Neural cell (in vitro differentiated cells): Measurements from ENCODE around the gene ADPRHL1. TPM values are rescaled to one million over a fixed set of nuclear protein-coding genes. Genes with fewer than 3 reads are reported as not detected.

ENCODE experiments used
- H2AFZ ChIP-seq: fragments of 200-600, 300-800 bp; sonication (generic), shearing (Covaris generic); 2 replicates; pipeline ENCODE4 v1.6.0; 2014; ENCODE audit warnings: low read depth, mild to moderate bottlenecking, antibody characterized with exemption, low read length, moderate library complexity
- H3F3A ChIP-seq: fragments of 200-600 bp; shearing (Covaris generic); 2 replicates; pipeline ENCODE4 v1.6.1; 2016; ENCODE audit warnings: mild to moderate bottlenecking, moderate library complexity, mixed read lengths, antibody characterized with exemption, low read length; ENCODE audit not compliant: insufficient read depth, poor library complexity, severe bottlenecking
- H3K27ac ChIP-seq: fragments of 200-600, 300-800 bp; sonication (generic), shearing (Covaris generic); 2 replicates; pipeline ENCODE4 v1.5.1; 2014; ENCODE audit warnings: mild to moderate bottlenecking, low read length, moderate library complexity
- H3K27me3 ChIP-seq: fragments of 300-800, 200-600 bp; sonication (generic), shearing (Covaris generic); 2 replicates; pipeline ENCODE4 v1.6.0; 2014; ENCODE audit warnings: mild to moderate bottlenecking, low read depth, low read length, moderate library complexity; ENCODE audit not compliant: insufficient read depth
- H3K36me3 ChIP-seq: fragments of 300-800, 200-600 bp; sonication (generic), shearing (Covaris generic); 2 replicates; pipeline ENCODE4 v1.5.1; 2014; ENCODE audit warnings: mild to moderate bottlenecking, antibody characterized with exemption, low read length, moderate library complexity; ENCODE audit not compliant: insufficient read depth
- H3K4me2 ChIP-seq: fragments of 300-800, 200-600 bp; sonication (generic), shearing (Covaris generic); 2 replicates; pipeline ENCODE4 v1.6.0; 2014; ENCODE audit warnings: mild to moderate bottlenecking, low read length
- H3K4me3 ChIP-seq: fragments of 300-800, 200-600 bp; sonication (generic), shearing (Covaris generic); 2 replicates; pipeline ENCODE4 v1.5.1; 2014; ENCODE audit warnings: mild to moderate bottlenecking, low read length, moderate library complexity
- H3K79me2 ChIP-seq: fragments of 200-600 bp; shearing (Covaris generic); replicated peaks from 2 replicates; pipeline ENCODE4 v1.6.0; 2014; ENCODE audit warnings: mild to moderate bottlenecking, low read length, moderate library complexity; ENCODE audit not compliant: insufficient read depth
- H3K9ac ChIP-seq: fragments of 300-800, 200-600 bp; sonication (generic), shearing (Covaris generic); 2 replicates; pipeline ENCODE4 v1.6.1; 2016; ENCODE audit warnings: mild to moderate bottlenecking, low read length, mixed read lengths
- H3K9me2 ChIP-seq: fragments of 200-600 bp; shearing (Covaris generic); 2 replicates; pipeline ENCODE4 v1.6.1; 2016; ENCODE audit warnings: mild to moderate bottlenecking, low read length, mixed read lengths; ENCODE audit not compliant: insufficient read depth
- H3K9me3 ChIP-seq: fragments of 200-600, 300-800 bp; sonication (generic), shearing (Covaris generic); 2 replicates; pipeline ENCODE4 v1.6.1; 2016; ENCODE audit warnings: mild to moderate bottlenecking, mixed run types, low read length, moderate library complexity, mixed read lengths
- H4K20me1 ChIP-seq: fragments of 200-600 bp; shearing (Covaris generic); 2 replicates; pipeline ENCODE4 v1.6.1; 2016; ENCODE audit warnings: mild to moderate bottlenecking, mixed run types; ENCODE audit not compliant: insufficient read depth
- EP300 ChIP-seq: fragments of 450-650 bp; conservative IDR thresholded peaks from 2 replicates; pipeline ENCODE4 v1.6.1; 2014; ENCODE audit warnings: antibody characterized with exemption, mild to moderate bottlenecking, moderate library complexity; ENCODE audit not compliant: poor library complexity, severe bottlenecking
- EZH2 ChIP-seq: fragments of 200-600, 300-800 bp; shearing (Covaris generic), sonication (generic); IDR thresholded peaks from 2 replicates; pipeline ENCODE4 v1.6.1; 2014; ENCODE audit warnings: antibody characterized with exemption, low read length, borderline replicate concordance, mild to moderate bottlenecking; ENCODE audit not compliant: insufficient read depth, poor library complexity, severe bottlenecking
- MXI1 ChIP-seq: fragments of 450-650 bp; conservative IDR thresholded peaks from 2 replicates; pipeline ENCODE4 v1.6.1; 2014; ENCODE audit warnings: antibody characterized with exemption, mild to moderate bottlenecking; ENCODE audit not compliant: poor library complexity, severe bottlenecking
- POLR2AphosphoS5 ChIP-seq: IDR thresholded peaks from 2 replicates; pipeline ENCODE4 v1.6.1; 2012
- RAD21 ChIP-seq: fragments of 450-650 bp; conservative IDR thresholded peaks from 2 replicates; pipeline ENCODE4 v1.6.1; 2014; ENCODE audit warnings: antibody characterized with exemption, mild to moderate bottlenecking, moderate library complexity
- REST ChIP-seq: IDR thresholded peaks from 2 replicates; pipeline ENCODE4 v1.6.1; 2012; ENCODE audit warnings: borderline replicate concordance
- SMC3 ChIP-seq: fragments of 450-650 bp; conservative IDR thresholded peaks from 2 replicates; pipeline ENCODE4 v1.6.1; 2014; ENCODE audit warnings: antibody characterized with exemption, mild to moderate bottlenecking, moderate library complexity; ENCODE audit not compliant: poor library complexity
- TAF1 ChIP-seq: IDR thresholded peaks from 2 replicates; pipeline ENCODE4 v1.6.1; 2012; ENCODE audit warnings: low read depth
- polyA plus RNA-seq: library from polyadenylated mRNA; depleted of rRNA; stranded (reverse); fragments of >200 nt; gene quantifications from 2 replicates; pipeline ENCODE4 v1.2.3, GENCODE V29; 2014
- TF ChIP-seq, protein P1 (sequence below): fragments of 450-650 bp; IDR thresholded peaks from 2 replicates; pipeline ENCODE4 v1.5.1; 2014; ENCODE audit warnings: antibody characterized with exemption, mild to moderate bottlenecking, moderate library complexity; ENCODE audit not compliant: poor library complexity, severe bottlenecking

Gene ADPRHL1
- polyA plus RNA-seq, 1 donor from 2014 or later = 1.1 TPM

- no peaks in the 10 kb centered on the region for H3K27me3 ChIP-seq
- no peaks in the 10 kb centered on the region for H3K79me2 ChIP-seq
- no peaks in the 10 kb centered on the region for H4K20me1 ChIP-seq
- no peak overlapping the region for H2AFZ ChIP-seq
- no peak for TF ChIP-seq TAF1
- TF ChIP-seq SMC3 = no peak
- no peak for TF ChIP-seq EP300
- no peak for TF ChIP-seq REST
- TF ChIP-seq RAD21 = no peak
- no peak for TF ChIP-seq EZH2
- H3K9me2 ChIP-seq = no peaks in the 10 kb centered on the region
- no peak overlapping the region for H3K9ac ChIP-seq
- H3K9me3 ChIP-seq = no peaks in the 10 kb centered on the region
- no peak overlapping the region for H3K27ac ChIP-seq
- no peaks in the 10 kb centered on the region for H3F3A ChIP-seq
- no peak overlapping the region for H3K4me2 ChIP-seq
- no peaks in the 10 kb centered on the region for H3K36me3 ChIP-seq
- H3K4me3 ChIP-seq = no peak overlapping the region
Measured at GRCh38 chr13:113415032-113415431, 38.3 kb downstream of the ADPRHL1 start.

DNA sequence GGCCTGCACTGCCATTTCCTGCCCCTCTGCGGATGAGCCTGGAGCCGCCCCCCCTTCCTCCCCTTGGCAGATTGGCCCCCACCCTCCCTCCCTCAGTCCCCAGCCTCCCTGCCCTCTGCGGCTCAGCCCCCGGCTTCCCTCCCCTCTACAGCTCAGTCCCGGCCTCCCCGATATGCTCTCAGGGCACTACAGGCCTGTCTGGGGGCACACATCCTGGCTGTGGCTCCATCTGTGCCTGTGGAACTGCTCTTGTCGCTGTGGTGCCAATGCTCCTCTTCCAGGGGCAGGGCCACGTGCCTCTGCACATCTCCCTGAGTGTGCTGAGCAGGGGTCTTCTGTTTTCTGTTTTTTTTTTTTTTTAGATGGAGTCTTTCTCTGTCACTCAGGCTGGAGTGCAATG, 39.0 kb downstream of the ADPRHL1 start:
- Histone ChIP-seq H3K27me3 (no peaks in the 10 kb centered on the region), H3K9me2 (no peaks in the 10 kb centered on the region), H2AFZ (no peak overlapping the region), H3K9ac (no peak overlapping the region), H3K27ac (no peak overlapping the region), H3K4me3 (no peak overlapping the region), H3K9me3 (no peaks in the 10 kb centered on the region), H4K20me1 (no peaks in the 10 kb centered on the region), H3F3A (no peaks in the 10 kb centered on the region), H3K4me2 (no peak overlapping the region), H3K36me3 (no peaks in the 10 kb centered on the region), H3K79me2 (no peaks in the 10 kb centered on the region)
- TF ChIP-seq, protein P1, sequence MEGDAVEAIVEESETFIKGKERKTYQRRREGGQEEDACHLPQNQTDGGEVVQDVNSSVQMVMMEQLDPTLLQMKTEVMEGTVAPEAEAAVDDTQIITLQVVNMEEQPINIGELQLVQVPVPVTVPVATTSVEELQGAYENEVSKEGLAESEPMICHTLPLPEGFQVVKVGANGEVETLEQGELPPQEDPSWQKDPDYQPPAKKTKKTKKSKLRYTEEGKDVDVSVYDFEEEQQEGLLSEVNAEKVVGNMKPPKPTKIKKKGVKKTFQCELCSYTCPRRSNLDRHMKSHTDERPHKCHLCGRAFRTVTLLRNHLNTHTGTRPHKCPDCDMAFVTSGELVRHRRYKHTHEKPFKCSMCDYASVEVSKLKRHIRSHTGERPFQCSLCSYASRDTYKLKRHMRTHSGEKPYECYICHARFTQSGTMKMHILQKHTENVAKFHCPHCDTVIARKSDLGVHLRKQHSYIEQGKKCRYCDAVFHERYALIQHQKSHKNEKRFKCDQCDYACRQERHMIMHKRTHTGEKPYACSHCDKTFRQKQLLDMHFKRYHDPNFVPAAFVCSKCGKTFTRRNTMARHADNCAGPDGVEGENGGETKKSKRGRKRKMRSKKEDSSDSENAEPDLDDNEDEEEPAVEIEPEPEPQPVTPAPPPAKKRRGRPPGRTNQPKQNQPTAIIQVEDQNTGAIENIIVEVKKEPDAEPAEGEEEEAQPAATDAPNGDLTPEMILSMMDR = no peak
- TF ChIP-seq MXI1 = no peak
- TF ChIP-seq EZH2 = no peak
- TF ChIP-seq POLR2AphosphoS5 = no peak
- no peak for TF ChIP-seq EP300
- TF ChIP-seq SMC3 = no peak
